Islet precursor cell (in vitro differentiated cells): ENCODE results near the gene ALKBH2.

Experiments used
- DNase-seq: peaks from one replicate; pipeline ENCODE4 v3.0.0-alpha.2; 2018

ALKBH2 gene

DNA sequence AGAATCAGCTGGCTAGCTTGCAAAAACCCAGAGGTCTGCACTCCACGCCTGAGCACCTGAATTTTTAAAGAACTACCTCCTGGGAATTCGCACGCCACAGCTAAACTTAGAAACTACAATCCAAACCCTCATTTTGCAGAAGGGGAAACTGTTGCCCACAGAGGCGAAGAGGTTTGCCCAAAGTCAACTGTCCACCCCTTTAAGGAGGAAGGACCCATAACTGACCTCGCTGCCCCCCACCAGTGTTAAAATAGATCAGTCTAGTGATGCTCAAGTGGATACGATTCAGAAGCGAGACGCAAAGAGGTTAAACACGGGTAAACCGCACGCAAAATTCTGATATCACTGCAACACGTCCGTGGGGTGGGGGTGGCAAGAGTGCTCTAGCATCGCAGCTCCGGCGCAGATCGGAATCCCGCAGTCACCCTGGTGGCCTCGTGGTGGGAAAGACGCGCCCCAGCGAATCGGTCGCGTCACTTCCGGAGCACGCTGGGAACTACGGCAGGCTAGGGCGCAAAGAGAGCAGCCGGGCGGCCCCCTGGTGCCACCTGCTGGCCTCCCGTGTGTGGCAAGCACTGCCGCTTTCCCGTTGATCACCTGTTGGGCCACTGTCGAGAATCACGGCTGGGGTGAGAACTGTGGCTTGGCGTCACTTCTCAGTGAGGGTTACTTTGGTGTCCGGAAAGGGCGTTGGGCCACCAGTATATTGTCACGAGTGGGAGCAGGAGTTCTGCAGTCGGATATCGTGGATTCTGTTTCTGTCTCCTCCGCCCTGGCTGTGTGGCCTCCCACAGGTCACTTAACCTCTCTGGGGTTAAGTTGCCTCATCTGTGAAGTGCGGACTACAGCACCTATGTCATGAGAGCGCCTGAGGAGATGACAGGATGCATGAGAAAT is at the start of gene ALKBH2:
Gene ALKBH2, minus strand, starts transcription at position 451 of the 897 bp plus-strand sequence. CDS start 686 bp downstream, outside the sequence.
- peak; percentile 96 for DNase-seq

DNA sequence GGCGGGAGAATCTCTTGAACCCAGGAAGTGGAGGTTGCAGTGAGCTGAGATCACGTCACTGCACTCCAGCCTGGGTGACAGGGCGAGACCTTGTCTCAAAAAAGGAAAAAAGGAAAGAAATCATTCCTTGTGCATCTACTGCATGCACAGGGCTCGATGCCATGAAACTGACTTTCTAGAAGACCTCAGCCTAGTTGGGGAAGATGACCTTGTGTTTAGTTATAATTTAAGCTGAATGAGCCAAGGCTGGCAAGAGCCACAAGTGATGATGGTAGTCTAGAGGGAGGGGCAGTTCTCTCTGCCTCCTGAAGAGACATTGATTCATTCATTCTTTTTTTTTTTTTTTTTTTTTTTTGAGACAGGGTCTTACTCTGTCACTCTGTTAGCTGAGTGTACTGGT is 47.3 kb upstream of the ALKBH2 start:
- DNase-seq, result no peak

DNA sequence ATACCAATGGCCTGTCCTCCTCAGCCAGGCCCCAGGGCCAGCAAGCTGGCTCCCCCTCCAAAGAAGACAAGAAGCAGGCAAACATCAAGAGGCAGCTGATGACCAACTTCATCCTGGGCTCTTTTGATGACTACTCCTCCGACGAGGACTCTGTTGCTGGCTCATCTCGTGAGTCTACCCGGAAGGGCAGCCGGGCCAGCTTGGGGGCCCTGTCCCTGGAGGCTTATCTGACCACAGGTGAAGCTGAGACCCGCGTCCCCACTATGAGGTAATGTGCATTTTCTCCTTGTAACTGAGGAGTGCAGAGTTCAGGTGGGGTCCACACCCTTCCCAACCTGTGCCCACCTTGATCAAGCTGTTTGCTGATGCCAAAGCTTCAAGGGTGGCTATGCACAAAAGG is 46.5 kb upstream of the ALKBH2 start:
- no peak for DNase-seq

DNA sequence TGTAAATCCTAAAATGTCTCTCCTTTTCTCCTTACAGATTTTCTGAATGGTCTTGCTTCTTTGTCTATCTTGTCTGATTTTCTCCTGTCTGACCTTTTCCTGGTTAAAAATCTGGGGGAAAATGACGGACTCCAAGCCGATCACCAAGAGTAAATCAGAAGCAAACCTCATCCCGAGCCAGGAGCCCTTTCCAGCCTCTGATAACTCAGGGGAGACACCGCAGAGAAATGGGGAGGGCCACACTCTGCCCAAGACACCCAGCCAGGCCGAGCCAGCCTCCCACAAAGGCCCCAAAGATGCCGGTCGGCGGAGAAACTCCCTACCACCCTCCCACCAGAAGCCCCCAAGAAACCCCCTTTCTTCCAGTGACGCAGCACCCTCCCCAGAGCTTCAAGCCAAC is 46.1 kb upstream of the ALKBH2 start:
- DNase-seq, result no peak

DNA sequence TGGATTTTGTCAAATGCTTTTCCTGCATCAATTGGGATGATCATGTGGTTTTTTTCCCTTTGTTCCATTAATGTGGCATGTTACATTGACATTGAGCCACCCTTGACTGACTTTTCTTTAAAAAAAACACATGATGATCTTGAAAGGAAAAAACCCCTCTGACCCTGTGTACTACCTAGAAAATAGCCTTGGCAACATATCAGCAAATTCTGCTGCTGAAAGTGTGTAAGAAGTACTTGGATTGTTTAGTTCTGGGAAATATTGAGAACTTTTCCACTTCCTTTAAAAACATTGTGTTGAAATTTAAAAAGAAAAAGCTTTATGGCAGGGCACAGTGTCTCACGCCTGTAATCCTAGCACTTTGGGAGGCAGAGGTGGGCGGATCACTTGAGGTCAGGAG is 43.8 kb upstream of the ALKBH2 start:
- DNase-seq, result no peak

DNA sequence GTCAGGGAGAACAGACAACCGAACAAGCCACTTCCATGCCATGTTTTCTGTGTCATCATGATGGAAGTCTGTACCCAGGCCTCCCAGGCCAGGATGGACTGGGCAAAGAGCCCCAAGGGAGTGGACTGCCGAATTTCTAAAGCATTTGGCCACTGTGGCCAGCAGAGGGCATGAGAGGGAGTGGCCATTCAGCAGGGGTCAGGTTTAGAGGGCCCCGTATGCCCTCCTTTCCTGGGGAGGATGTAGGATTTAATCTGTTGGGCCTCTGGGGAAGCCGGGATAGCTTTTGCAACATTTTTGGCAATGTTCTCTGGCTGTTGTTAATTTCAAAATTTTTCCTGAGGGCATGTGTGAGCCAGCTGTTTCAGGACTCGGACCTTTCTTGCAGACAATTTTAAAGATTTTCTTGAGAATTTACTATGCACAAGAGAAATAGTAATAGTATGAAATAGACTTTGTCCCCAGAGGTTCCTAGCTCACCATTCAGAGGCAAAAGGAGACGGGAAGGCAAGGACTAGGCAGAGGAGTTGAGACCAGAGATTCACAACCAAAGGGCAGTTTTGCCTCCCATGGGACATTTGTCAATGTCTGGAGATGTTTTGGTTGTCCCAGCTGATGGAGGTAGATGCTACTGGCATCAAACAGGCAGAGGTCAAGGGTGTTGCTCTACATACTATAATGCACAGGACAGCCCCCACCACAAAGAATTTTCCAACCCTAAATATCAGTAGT is 41.1 kb upstream of the ALKBH2 start:
- peak; percentile 76 for DNase-seq

DNA sequence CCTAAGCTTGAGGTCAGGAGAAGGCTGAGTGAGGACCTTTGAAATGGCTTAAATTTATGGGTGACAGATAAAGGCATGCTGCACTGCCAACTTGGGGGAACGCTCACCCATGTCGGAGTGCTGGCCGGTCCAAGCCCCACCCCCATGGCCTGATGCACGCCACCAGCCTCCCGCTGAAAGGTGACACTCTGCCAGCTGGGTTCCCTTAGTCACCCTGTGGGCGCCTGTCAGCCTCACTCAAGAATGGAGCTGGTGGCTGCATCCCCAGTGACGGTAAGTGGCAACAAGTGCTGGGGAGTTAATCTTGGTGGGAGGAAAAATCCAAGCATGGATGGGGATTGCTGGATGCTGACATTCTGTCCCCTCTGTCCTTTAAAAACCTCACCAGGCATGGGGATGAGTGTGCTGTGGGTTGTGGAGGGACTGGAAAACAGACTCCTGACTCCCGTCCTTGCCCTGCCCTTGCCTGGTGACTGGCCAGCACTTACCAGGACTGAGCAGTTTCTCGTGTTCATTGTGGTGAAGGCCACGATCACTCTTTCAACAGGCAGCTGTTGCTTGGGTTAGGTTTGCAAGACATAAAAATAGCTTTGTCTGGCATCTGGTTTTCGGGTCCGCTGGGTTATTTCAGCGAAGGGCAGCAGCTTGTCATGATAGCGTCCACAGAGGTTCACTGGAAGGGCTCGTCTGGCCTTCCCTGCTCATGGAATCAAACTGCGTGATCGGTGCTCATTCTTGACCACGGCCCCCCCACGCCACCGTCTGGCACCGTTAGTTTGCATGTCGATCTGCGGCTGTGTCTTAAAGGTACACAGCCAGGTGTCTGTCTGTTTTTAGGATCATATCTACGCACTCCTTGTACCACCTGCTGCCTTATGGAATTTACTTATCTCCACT is 38.1 kb upstream of the ALKBH2 start:
- DNase-seq, result peak; percentile 54

DNA sequence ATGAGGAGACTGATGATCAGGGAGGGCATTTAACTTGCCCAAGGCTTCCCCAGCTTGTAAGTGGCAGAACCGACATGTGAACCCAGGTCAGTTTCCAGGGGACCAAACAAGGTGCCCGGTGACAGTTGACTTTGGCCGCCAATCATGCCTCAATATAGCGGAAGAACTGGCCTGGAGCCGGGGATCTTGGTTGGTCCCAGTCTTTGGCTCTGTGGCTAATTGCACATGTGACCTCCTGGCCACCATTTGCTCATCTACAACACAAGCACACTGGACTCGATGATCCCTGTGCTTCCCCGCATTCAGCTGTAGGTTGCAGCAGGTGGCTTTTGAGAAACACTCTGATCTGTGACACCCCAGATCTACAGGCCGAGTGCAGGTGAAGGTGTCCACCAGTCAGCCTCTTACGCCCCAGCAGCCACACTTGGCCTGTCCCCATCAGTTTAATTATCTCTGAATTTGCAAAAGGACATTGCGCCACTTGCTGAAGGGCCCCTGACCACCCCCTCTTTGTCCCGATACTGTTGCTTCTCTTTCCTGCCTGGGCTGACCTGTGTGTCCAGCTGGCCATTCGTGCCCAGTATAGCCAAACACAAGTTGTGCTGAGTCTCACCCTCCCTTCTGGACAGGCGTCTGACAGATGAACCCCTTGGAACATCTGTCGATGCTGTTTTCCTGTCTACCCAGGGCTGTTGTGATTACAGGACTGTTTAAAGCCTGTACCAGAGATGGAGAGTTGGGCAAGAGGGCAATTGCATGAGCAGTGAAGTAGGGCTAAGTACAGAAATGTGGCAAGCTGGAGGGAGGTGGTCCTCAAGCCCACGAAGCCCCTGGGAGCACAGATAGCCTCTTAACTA is 37.3 kb upstream of the ALKBH2 start:
- DNase-seq, result no peak

DNA sequence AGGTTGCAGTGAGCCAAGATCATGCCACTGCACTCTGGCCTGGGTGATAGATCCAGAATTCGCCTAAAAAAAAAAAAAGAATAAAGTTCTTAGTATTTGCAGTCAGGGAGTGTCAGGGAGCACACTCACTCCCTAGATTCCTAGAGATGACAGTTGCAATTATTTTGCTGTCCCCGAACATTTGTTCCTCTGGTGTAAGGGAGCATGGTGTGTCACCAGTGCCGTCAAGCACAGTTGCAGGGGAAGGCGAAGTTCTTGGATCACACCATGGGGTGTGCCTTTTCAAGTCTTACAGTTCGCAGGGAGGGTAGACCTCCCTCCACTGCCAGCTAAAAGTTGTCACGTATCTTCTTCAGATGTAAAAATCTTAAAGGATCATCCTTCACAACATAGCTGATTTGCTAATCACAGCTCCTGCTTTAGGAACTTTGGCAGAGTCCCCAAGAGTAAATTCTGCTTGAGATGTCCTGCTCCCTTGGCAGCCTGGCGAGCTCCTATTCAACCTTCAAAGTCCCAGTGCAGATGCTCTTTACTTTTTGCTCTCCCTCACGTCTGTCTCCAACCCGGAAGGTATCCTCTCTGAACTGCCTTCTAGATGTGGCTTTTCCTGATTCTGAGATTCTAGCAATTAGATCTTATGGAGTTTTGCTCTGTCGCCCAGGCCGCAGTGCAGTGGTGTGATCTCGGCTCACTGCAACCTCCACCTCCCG is 34.4 kb upstream of the ALKBH2 start:
- no peak for DNase-seq

DNA sequence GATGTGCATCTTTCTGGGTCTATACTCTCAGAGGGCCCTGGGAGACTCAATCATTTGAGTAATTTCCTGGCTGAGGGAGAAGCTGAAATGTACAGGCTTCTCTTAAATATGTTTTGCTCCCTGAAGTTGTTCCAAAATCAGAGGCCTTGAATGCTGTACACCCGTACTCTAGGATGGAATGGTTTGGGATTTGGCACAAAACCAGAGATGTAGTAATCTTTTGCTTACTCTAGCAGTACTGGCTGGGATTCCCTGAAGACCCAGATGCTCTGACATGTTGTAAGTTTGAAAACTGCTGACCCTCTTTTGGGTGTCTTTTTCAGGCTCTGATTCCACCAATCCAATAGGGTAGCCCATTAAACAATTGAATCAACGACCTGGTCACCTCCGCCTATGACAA is 33.5 kb upstream of the ALKBH2 start:
- DNase-seq, result no peak

DNA sequence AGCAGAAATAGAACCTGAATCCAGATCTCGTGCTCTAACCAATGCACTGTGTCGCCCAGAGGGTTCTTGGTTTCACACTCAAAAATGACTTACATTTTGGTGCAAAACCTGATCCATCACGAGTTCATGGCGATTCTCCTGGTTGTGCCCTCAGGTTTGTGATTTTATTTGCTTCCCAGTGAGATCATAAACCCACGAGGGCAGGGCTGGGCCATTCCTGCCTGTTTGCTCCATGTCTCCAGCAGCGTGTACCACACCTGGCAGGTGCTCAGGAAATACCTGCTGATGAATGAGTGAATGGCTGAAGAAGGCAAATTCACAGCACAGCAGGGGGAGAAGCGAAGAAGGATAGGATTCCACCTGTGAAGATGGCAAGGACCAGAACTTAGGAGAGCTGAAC is 32.5 kb upstream of the ALKBH2 start:
- DNase-seq, result no peak

DNA sequence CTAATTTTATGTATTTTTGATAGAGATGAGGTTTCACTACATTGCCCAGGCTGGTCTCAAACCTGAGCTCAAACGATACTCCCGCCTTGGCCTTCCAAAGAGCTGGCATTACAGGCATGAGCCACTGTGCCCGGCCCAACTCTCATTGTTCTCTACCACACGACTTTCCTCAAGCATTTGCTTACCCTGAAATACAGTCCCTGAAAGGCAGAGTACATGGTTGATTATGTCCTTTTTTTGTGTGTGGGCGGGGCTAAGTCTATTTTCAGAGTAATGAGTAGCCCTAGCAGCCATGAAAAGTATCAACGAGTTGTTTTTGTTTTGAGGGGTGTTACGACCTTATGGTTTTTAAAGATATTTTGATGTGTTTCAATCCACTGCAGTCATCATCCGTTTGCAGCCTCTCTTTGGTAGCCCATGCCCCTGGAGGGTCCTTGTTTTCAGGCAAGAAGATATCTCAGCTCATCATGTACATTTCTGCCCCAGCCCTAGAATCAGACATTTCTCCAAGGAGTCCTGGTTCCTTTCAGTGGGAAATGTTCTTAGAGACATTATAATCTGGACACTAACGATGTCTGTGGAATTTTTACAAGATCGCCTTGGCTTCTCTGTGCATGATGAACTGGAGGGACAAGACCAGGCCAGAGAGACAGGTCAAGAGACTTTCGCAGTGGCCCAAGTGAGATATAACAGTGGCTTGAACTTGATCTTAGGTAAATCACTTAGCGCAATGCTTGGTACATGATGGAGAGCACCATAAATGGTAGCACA is 31.8 kb upstream of the ALKBH2 start:
- DNase-seq, result no peak

DNA sequence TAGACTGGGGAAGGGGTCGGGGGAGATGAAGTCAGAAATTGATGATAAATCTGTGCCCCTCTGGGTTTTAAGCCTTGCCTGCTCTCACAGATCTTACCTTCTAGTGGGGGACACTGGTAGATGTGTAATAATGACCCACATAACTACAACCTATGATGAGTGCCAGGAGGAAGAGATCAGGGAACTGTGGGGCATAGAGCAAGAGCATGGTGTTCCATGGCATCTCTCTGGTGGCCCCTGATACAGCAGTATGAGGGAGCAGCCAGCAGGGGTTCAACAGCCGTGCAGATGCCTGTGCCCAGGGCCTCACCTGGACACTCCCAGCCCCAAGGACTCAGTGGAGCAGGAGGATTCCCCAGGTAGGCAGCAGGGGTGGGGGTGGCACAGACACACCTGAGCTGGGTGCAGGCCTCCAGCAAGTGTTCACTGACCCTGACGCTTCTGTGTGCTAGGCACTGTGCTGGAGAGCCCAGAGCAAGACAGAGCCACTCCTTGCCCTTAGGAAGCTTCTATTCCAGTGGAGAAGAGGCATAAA is 28.1 kb upstream of the ALKBH2 start:
- DNase-seq, result no peak

DNA sequence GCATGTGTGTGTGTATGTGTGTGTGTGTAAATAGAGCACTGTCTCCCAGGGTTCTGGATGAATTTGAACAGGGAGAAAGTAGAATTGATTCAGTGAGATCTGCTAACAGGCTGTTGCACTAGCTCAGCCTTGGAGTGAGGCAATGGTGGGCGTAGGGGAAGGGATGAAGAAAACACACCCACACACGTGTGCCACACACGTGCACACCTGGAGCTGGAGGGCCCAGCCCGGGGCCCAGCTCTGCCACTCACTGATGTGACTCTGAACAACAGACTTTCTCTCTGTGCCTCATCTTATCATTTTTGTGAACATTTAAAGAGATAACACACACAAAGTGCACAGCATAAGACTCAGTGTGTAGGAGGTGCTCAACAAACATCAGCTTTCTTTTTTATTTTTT is 27.3 kb upstream of the ALKBH2 start:
- DNase-seq, result no peak

DNA sequence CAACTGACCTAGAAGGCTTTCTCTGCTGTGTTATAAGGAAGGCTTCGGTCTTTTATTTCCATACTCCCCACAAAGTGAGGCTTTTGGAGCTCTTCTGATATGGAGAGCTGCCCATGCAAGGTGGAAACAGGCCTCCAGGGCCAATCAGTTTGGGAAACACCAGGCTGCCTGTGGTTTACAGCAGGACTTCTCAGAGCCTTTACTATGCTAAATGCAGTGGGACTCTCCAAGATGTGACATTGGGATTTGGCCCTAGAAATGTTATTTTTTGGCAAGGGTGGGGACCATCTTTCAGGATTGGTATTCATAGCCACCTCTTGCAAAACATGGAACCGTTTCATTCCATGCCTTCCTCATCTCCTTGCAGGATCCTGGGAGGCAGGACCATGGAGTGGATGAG is 26.8 kb upstream of the ALKBH2 start:
- DNase-seq, result peak; percentile 44

DNA sequence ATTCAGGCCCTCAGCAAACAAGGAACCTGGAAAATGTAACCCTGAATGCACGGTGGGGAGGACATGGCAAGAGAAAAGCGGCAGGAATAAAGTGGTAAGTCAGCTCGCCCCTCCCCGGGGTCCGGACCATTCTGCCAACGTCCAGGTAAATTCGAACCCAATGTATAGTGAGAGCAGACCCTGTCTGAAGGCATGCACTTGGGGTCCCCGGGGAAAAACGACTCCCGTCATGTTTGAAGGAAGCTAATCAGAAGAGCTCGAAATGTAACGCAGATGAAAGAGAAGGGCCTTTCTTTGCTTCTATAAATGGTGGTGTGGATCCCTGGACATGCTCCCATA is 23.3 kb upstream of the ALKBH2 start:
- DNase-seq, result no peak

DNA sequence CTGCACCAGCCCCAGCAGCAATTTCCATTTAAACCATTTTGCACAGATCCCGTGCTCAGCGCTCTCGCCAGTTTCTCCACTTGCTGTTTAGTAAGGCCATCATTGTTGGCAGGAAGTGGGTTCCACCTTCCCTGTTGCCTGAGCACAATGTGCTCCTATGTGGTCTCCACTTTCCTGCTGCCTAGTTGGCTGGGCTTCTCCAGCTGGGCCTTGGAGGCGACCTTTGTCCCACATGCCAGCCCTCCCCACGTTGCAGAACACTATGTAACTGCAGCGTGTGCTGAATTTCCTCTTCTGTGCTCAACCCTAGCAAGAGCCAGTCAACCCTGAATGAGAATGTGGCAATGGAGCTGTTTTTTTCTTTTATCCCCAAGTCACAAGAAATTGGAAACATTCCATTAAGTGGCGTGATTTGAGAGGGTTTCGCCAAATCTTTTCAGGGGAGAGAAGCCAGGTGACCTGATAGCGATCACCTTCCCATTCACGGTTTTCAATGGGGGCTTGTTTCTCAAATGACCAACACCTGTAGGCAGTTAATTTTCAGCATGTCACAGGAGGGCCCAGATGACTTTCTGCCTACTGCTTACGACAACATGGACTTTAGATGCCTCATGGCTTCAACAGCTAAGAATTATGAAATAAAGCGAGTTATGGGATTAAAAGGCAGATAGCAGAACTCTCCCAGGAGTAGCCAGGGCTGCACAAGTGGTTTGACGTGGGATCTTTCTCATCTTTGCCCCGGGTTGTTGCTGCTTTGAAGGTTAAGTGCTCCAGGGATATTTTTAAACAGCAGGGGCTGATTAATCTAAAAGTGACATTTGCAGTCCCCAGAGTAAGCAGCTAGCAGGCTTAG is 22.7 kb upstream of the ALKBH2 start, which contains the start of gene ACACB:
Gene ACACB, plus strand, starts transcription at position 830 of the 853 bp plus-strand sequence. CDS start 22,819 bp downstream, outside the sequence.
- peak; percentile 70 for DNase-seq

DNA sequence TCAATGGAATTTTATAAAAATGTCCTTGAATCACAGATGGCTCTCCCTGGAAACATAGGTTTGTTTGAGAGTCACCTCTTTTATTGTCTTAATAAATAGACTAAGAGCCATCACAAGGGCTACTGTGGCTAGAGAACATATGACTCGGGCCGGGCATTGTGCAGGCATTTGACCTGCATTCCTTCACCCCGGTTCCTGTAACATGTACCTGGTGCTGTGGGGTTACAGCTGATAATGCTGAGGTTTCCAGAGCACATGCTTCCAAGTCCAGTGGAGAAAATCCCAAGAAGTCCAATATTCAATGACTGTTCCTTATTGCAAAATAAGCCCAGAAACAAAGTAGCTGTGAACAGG is 22.1 kb upstream of the ALKBH2 start:
- DNase-seq, result no peak

DNA sequence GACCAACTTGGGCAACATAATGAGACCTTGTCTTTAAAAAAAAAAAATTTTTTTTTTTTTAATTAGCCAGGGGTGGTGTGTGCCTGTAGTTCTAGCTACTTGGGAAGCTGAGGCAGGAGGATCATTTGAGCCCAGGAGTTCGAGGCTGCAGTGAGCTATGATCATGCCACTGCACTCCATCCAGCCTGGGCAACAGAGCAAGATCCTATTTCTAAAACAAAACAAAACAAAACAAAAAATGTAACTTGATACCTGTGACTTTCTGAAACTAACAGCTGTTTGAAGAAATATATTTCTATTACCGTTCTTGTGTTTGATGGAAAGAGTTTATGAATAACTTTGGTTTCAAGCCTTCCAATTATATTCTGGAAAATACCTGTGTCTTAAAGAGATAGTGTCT is 21.4 kb upstream of the ALKBH2 start:
- no peak for DNase-seq
